Measurements from ENCODE around the gene PINK1.

DNA sequence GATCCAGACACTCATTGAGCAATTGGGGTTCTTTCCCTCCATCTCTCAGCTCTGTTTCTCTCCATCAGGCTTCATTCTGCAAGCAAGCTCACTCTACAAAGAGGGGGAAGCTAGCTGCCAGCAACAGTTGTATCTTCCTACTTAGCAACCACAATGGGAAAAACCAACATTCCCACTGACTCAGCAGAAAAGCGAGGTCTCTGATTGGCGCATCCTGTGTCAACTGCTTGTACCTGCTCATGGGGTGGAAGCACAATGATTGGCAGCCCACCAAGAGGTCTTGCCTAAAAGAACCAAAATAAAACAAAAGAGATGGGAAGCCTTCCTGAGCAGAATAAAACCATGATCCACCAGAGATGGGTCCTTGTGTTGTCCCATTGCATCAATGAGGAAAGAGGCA lies 48.4 kb upstream of the PINK1 start:
- TF ChIP-seq CTCF (IDR thresholded peaks at IDR 0.05) = no peak
- no peak for TF ChIP-seq POLR2AphosphoS5 (IDR thresholded peaks at IDR 0.05)
